ENCODE results near the gene CA4. TPM values are rescaled to one million over a fixed set of nuclear protein-coding genes. Genes with fewer than 3 reads are reported as not detected.

The CA4 gene
- total and polyA plus RNA-seq, 2 of the 8 experiments (the other 6 are each of a cell fraction or from before 2014, with no cell fraction given), result 3.6 to 4.2 TPM

DNA sequence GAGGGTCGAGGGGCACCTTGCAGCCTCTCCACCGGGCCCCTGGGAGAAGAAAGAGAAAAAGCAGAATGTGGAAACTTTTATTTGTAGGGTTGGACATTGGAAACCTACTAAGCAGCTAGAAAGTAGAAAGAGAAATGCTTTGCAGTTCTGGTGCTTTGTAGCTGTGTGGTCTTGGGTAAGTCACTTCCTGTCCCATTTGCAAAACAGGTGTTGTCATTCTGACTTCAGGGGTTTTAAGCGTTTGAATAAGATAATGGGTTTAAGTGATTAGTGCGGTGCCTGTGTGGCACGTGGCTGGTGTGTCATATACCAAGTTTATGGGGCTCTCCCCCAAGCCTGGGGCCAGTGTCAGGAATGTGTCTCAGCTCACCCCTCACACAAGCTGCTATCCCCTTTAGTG is 1.6 kb downstream of the CA4 start:
- TF ChIP-seq SP1 (IDR thresholded peaks at IDR 0.05; ENCODE audit: low read depth, low read length), result no peak
- no peak for TF ChIP-seq TBP (IDR thresholded peaks at IDR 0.05; ENCODE audit: low read depth, low read length)
- TF ChIP-seq, protein P1, sequence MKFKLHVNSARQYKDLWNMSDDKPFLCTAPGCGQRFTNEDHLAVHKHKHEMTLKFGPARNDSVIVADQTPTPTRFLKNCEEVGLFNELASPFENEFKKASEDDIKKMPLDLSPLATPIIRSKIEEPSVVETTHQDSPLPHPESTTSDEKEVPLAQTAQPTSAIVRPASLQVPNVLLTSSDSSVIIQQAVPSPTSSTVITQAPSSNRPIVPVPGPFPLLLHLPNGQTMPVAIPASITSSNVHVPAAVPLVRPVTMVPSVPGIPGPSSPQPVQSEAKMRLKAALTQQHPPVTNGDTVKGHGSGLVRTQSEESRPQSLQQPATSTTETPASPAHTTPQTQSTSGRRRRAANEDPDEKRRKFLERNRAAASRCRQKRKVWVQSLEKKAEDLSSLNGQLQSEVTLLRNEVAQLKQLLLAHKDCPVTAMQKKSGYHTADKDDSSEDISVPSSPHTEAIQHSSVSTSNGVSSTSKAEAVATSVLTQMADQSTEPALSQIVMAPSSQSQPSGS (IDR thresholded peaks at IDR 0.05; ENCODE audit: low read length), result no peak
- TF ChIP-seq POU5F1 (IDR thresholded peaks at IDR 0.05; ENCODE audit: low read depth, low read length), result no peak
- no peak for TF ChIP-seq SIRT6 (IDR thresholded peaks at IDR 0.05; ENCODE audit: low read length)
- peak; percentile 49; the same call in 1 of the 2 replicates for TF ChIP-seq KDM1A (IDR thresholded peaks at IDR 0.05; ENCODE audit: borderline replicate concordance, low read length)
- ChIA-PET CTCF (ENCODE audit: partially characterized antibody) (interaction anchor here (0.8 to 6.8 kb wide), 5 partner anchors 10 to 414 kb away, joined by 3 to 94 read pairs (median 4); no protein-coding TSS in a partner anchor), POLR2A (ENCODE audit: partially characterized antibody) (interaction anchor here (1.3 to 3.3 kb wide), 3 partner anchors 10 to 23 kb away, joined by 5 to 23 read pairs (median 6); no protein-coding TSS in a partner anchor)
- Histone ChIP-seq H2BK12ac (ENCODE audit: low read depth, low read length) (0 out of 2 replicates have a peak overlapping the region, but pooled peaks have one; percentile 52), H3K18ac (ENCODE audit: extremely low read depth, low read length) (peak overlapping the region; percentile 24; the same call in 1 of the 2 replicates), H3K23ac (ENCODE audit: insufficient read length) (no peak overlapping the region), H3K4me2 (ENCODE audit: insufficient read depth in 1 of 2, low read depth in 2 of 2, low read length in 2 of 2) (peak overlapping the region; percentile 74 to 80; a peak in 3 of 4 replicates), H2BK15ac (ENCODE audit: low read length) (0 out of 2 replicates have a peak overlapping the region, but pooled peaks have one; percentile 61), H2BK5ac (ENCODE audit: low read depth, low read length) (no peak overlapping the region), H3K79me2 (ENCODE audit: control insufficient read depth in 1 of 2, insufficient read depth in 2 of 2, low read length in 2 of 2) (no peaks in the 10 kb centered on the region), H4K8ac (ENCODE audit: extremely low read depth, insufficient read depth, low read length) (no peak overlapping the region), H3K9ac (replicated peaks in 1 of 4; ENCODE audit: extremely low read depth in 1 of 4, low read depth in 3 of 4, low read length in 3 of 4) (no peak overlapping the region), H4K5ac (ENCODE audit: insufficient read length, low read depth, low read length) (no peak overlapping the region), H2BK120ac (replicated peaks; ENCODE audit: low read depth, low read length) (no peak overlapping the region), H3K27me3 (replicated peaks in 1 of 4; ENCODE audit: control insufficient read depth in 3 of 4, extremely low read depth in 1 of 4, insufficient read depth in 3 of 4, low read length in 3 of 4) (peaks cover 3 to 40% (median 30%) of the 10 kb centered on the region in 4 experiments), H3K14ac (ENCODE audit: insufficient read length) (no peak overlapping the region), H4K20me1 (replicated peaks in 1 of 2; ENCODE audit: control insufficient read depth in 1 of 2, insufficient read depth in 2 of 2, low read length in 2 of 2) (peaks cover 0 to 3% of the 10 kb centered on the region in 2 experiments), H3K4ac (replicated peaks; ENCODE audit: insufficient read length, low read depth, low read length) (no peak overlapping the region), H3K23me2 (ENCODE audit: low read depth, low read length) (peaks cover 15% of the 10 kb centered on the region; the same call in 1 of the 2 replicates), H3K9me3 (ENCODE audit: insufficient read depth in 2 of 2, low read depth in 1 of 2, low read length in 1 of 2) (no peaks in the 10 kb centered on the region), H4K91ac (replicated peaks; ENCODE audit: insufficient read length, low read length) (no peak overlapping the region), H2BK20ac (ENCODE audit: low read length) (no peak overlapping the region), H3K36me3 (ENCODE audit: control insufficient read depth in 2 of 4, insufficient read depth in 4 of 4, low read length in 3 of 4) (no peaks in the 10 kb centered on the region), H3K4me1 (replicated peaks in 1 of 4; ENCODE audit: control insufficient read depth in 3 of 4, insufficient read depth in 4 of 4, low read length in 3 of 4) (peaks cover 0 to 23% (median 7%) of the 10 kb centered on the region in 4 experiments; a peak in 6 of 7 replicates), H3K4me3 (ENCODE audit: extremely low read depth in 1 of 4, insufficient read depth in 2 of 4, low read depth in 3 of 4, low read length in 4 of 4) (peak overlapping the region in 1 of 4 experiments; percentile 78; a peak in 2 of 8 replicates), H3K56ac (replicated peaks; ENCODE audit: insufficient read length, low read depth, low read length) (no peak overlapping the region), H3K27ac (ENCODE audit: low read depth, low read length) (no peak overlapping the region), H2AK5ac (ENCODE audit: low read depth, low read length) (no peak overlapping the region), H2AFZ (ENCODE audit: low read length) (no peak overlapping the region), H3K79me1 (ENCODE audit: low read depth, low read length) (no peaks in the 10 kb centered on the region)
- peak in 1 of 2 experiments; percentile 49 for DNase-seq (ENCODE audit: low read depth in 1 of 2, low spot score in 2 of 2)
- WGBS, 2 experiments (ENCODE audit: extremely low coverage in 1 of 2, insufficient coverage in 1 of 2, insufficient read length in 1 of 2, insufficient replicate concordance in 2 of 2, low coverage in 1 of 2, low lambda C conversion rate in 2 of 2, missing lambda C conversion rate in 1 of 2), result 47% methylated on average over 5 of the region's 5 CpGs; no CpG with 5 or more reads in 1 of the 2 experiments
- FAIRE-seq, result no peak
